ENCODE results near the gene KIAA1549. TPM values are rescaled to one million over a fixed set of nuclear protein-coding genes. Genes with fewer than 3 reads are reported as not detected.

Gene KIAA1549
- total and polyA plus RNA-seq, 12 donors, result 0.49 to 2.1 (median 1.6) TPM

DNA sequence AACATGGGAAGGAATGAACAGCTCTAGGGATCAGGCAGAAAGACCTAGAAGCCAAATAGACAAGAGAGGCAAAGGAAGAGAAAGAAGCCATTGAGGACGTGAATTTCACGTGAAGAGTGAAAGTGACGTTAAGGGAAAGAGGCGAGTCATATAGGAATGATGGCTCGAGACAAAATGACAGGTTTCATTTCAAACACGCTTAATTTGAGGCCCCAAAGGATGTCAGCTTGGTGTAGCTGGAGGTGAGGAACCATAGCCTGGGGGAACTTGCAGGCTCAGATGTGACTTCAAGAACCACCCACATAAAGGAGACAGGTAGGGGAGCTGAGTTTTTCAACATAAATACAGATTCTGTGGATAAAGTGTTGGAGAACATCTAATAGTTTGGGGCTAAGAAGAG is 98.9 kb downstream of the KIAA1549 start:
- WGBS, 2 donors, result 93 to 97% methylated on average over 6 of the region's 6 CpGs
- no peak for DNase-seq
- H3K27ac ChIP-seq, result no peak overlapping the region
- no peak for ATAC-seq
- TF ChIP-seq, protein P1, sequence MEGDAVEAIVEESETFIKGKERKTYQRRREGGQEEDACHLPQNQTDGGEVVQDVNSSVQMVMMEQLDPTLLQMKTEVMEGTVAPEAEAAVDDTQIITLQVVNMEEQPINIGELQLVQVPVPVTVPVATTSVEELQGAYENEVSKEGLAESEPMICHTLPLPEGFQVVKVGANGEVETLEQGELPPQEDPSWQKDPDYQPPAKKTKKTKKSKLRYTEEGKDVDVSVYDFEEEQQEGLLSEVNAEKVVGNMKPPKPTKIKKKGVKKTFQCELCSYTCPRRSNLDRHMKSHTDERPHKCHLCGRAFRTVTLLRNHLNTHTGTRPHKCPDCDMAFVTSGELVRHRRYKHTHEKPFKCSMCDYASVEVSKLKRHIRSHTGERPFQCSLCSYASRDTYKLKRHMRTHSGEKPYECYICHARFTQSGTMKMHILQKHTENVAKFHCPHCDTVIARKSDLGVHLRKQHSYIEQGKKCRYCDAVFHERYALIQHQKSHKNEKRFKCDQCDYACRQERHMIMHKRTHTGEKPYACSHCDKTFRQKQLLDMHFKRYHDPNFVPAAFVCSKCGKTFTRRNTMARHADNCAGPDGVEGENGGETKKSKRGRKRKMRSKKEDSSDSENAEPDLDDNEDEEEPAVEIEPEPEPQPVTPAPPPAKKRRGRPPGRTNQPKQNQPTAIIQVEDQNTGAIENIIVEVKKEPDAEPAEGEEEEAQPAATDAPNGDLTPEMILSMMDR (IDR thresholded peaks at IDR 0.05), result no peak
- intact Hi-C loops (cut with DNase I), result loop anchor here in 5 of 10 donors (5.0 to 10.0 kb wide), 4 partner anchors 100 to 193 kb away; partner anchors contain the start of gene KIAA1549 (in 3 of the 5)
- no peaks in the 10 kb centered on the region for H3K27me3 ChIP-seq
- no peaks in the 10 kb centered on the region for H3K9me3 ChIP-seq
- H3K4me1 ChIP-seq, result peaks cover 4 to 18% (median 10%) of the 10 kb centered on the region in 9 donors
- H3K4me3 ChIP-seq, result no peak overlapping the region
- H3K36me3 ChIP-seq, result peaks cover 0 to 2% (median 0%) of the 10 kb centered on the region in 9 donors

- no peaks in the 10 kb centered on the region for H3K9me3 ChIP-seq
- TF ChIP-seq, protein P1 (IDR thresholded peaks at IDR 0.05), result no peak
- no peaks in the 10 kb centered on the region for H3K27me3 ChIP-seq
- peaks cover 4 to 16% (median 9%) of the 10 kb centered on the region in 9 donors for H3K4me1 ChIP-seq
- intact Hi-C loops (cut with DNase I), result loop anchor here in 5 of 10 donors (5.0 to 10.0 kb wide), 4 partner anchors 101 to 193 kb away; partner anchors contain the start of gene KIAA1549 (in 3 of the 5)
- peak in 4 of 8 donors; percentile 21 to 67 (median 34) for ATAC-seq
- H3K4me3 ChIP-seq, result no peak overlapping the region
- WGBS, 2 donors, result 64 to 70% methylated on average over 6 of the region's 6 CpGs
- peaks cover 0 to 2% (median 0%) of the 10 kb centered on the region in 9 donors for H3K36me3 ChIP-seq
- DNase-seq, result no peak
- peak overlapping the region in 1 of 10 donors; percentile 28 for H3K27ac ChIP-seq
These were observed 99.5 kb downstream of the KIAA1549 start for GRCh38 chr7:138881579-138882188.

- Histone ChIP-seq H3K36me3 (peaks cover 0 to 2% (median 0%) of the 10 kb centered on the region in 9 donors), H3K27me3 (no peaks in the 10 kb centered on the region), H3K4me1 (peaks cover 4 to 15% (median 9%) of the 10 kb centered on the region in 9 donors), H3K9me3 (no peaks in the 10 kb centered on the region), H3K27ac (peak overlapping the region in 2 of 10 donors; percentile 19 to 28), H3K4me3 (no peak overlapping the region)
- ATAC-seq (peak; percentile 47 to 88 (median 77)), DNase-seq (peak; percentile 50 to 59)
- 58 to 66% methylated on average over 13 of the region's 13 CpGs for WGBS, 2 donors
- TF ChIP-seq, protein P1 (IDR thresholded peaks at IDR 0.05), result no peak
- intact Hi-C loops (cut with DNase I), result loop anchor here in 5 of 10 donors (5.0 to 10.0 kb wide), 4 partner anchors 101 to 194 kb away; partner anchors contain the start of gene KIAA1549 (in 3 of the 5)
These were observed 100.2 kb downstream of the KIAA1549 start for GRCh38 chr7:138880881-138881578.

- H3K27me3 ChIP-seq, result no peaks in the 10 kb centered on the region
- intact Hi-C loops (cut with DNase I), result no loop called here
- H3K4me3 ChIP-seq, result no peak overlapping the region
- TF ChIP-seq, protein P1 (IDR thresholded peaks at IDR 0.05), result no peak
- DNase-seq (no peak), ATAC-seq (no peak)
- WGBS, 2 donors, result 82 to 84% methylated on average over 10 of the region's 10 CpGs
- H3K9me3 ChIP-seq, result no peaks in the 10 kb centered on the region
- H3K4me1 ChIP-seq, result peaks cover 4 to 15% (median 9%) of the 10 kb centered on the region in 9 donors
- H3K36me3 ChIP-seq, result peaks cover 0 to 2% (median 0%) of the 10 kb centered on the region in 9 donors
- no peak overlapping the region for H3K27ac ChIP-seq
These were observed 101.8 kb downstream of the KIAA1549 start for GRCh38 chr7:138879356-138879755.
